DND-41 (cell line): ENCODE measurements around the gene S100PBP.

Experiments used
- EZH2 ChIP-seq: IDR thresholded peaks from 3 replicates; pipeline ENCODE4 v1.6.1; 2012; ENCODE audit warnings: borderline replicate concordance, low read depth, mild to moderate bottlenecking, moderate library complexity, low read length, inconsistent platforms; ENCODE audit not compliant: severe bottlenecking
- TF ChIP-seq, protein P1 (sequence below): IDR thresholded peaks from 2 replicates; pipeline ENCODE4 v1.5.1; 2012; ENCODE audit warnings: borderline replicate concordance, low read length, moderate library complexity, mild to moderate bottlenecking; ENCODE audit not compliant: poor library complexity, severe bottlenecking; ENCODE audit errors: extremely low read depth

DNA sequence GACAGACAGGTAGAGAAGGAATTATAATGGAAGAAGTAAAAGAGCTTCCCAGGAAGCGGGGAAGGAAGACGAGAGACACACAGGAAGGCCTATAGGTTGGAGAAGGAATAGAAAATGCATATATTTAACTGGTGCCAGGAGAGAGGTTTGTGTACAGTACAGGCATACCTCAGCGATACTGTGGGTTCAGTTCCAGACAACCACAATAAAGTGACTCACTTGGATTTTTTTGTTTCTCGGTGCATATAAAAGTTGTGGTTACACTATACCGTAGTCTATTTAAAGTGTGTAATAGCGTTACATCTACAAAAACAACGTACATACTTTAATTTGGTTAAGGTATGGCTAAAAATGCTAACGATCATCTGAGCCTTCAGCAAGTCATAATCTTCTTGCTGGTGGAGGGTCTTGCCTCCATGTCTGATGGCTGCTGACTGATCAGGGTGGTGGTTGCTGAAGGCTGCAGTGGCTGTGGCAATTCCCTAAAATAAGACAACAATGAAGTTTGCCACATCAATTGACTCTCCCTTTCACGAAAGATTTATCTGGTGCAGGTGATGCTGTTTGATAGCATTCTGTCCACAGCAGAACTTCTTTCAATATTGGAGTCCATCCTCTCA is 16.2 kb upstream of the S100PBP start:
- no peak for TF ChIP-seq EZH2
- TF ChIP-seq, protein P1, sequence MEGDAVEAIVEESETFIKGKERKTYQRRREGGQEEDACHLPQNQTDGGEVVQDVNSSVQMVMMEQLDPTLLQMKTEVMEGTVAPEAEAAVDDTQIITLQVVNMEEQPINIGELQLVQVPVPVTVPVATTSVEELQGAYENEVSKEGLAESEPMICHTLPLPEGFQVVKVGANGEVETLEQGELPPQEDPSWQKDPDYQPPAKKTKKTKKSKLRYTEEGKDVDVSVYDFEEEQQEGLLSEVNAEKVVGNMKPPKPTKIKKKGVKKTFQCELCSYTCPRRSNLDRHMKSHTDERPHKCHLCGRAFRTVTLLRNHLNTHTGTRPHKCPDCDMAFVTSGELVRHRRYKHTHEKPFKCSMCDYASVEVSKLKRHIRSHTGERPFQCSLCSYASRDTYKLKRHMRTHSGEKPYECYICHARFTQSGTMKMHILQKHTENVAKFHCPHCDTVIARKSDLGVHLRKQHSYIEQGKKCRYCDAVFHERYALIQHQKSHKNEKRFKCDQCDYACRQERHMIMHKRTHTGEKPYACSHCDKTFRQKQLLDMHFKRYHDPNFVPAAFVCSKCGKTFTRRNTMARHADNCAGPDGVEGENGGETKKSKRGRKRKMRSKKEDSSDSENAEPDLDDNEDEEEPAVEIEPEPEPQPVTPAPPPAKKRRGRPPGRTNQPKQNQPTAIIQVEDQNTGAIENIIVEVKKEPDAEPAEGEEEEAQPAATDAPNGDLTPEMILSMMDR = no peak
